Epithelial cell of proximal tubule (primary cell): Measurements from ENCODE around the gene CXCL8. TPM values are rescaled to one million over a fixed set of nuclear protein-coding genes. Genes with fewer than 3 reads are reported as not detected.

Experiments used
- DNase-seq: peaks from one replicate; pipeline ENCODE4 v3.0.0-alpha.2; 2011; ENCODE audit warnings: low read depth
- H3K4me3 ChIP-seq: 2 replicates; pipeline ENCODE4 v1.5.1; 2011; ENCODE audit warnings: low read depth, mild to moderate bottlenecking, low read length
- CTCF ChIP-seq: conservative IDR thresholded peaks from 2 replicates; pipeline ENCODE4 v1.5.1; 2012; ENCODE audit warnings: low read depth, mild to moderate bottlenecking, low read length
- total RNA-seq: library from RNA; depleted of rRNA; stranded (reverse); fragments of >200 nt; gene quantifications from 2 replicates; pipeline ENCODE4 v1.2.3, GENCODE V29; 2015

The CXCL8 gene
- total RNA-seq, 1 donor from 2014 or later = 24.9 TPM

- no peak overlapping the region for H3K4me3 ChIP-seq
- TF ChIP-seq CTCF = no peak
- DNase-seq = no peak
Observed at GRCh38 chr4:73753215-73753614, 12.8 kb downstream of the CXCL8 start.

- TF ChIP-seq CTCF = no peak
- DNase-seq = no peak
- H3K4me3 ChIP-seq = no peak overlapping the region
Observed at GRCh38 chr4:73754934-73755333, 14.6 kb downstream of the CXCL8 start.

GRCh38 chr4:73759357-73759756 is 19.0 kb downstream of the CXCL8 start:
- no peak for TF ChIP-seq CTCF
- H3K4me3 ChIP-seq = no peak overlapping the region
- no peak for DNase-seq

- no peak for TF ChIP-seq CTCF
- DNase-seq = no peak
- no peak overlapping the region for H3K4me3 ChIP-seq
Observed at GRCh38 chr4:73761856-73762255, 21.5 kb downstream of the CXCL8 start.

GRCh38 chr4:73762409-73762808 is 22.0 kb downstream of the CXCL8 start:
- DNase-seq = no peak
- TF ChIP-seq CTCF = no peak
- no peak overlapping the region for H3K4me3 ChIP-seq

- H3K4me3 ChIP-seq = no peak overlapping the region
- DNase-seq = no peak
- TF ChIP-seq CTCF = no peak
Observed at GRCh38 chr4:73763877-73764276, 23.5 kb downstream of the CXCL8 start.

- DNase-seq = no peak
- no peak overlapping the region for H3K4me3 ChIP-seq
- TF ChIP-seq CTCF = no peak
Observed at GRCh38 chr4:73764513-73764912, 24.1 kb downstream of the CXCL8 start.
